Measurements from ENCODE around the gene HDAC4. TPM values are rescaled to one million over a fixed set of nuclear protein-coding genes. Genes with fewer than 3 reads are reported as not detected.

HDAC4 gene
- total and polyA plus RNA-seq, 2 of the 8 experiments (the other 6 are each of a cell fraction or from before 2014, with no cell fraction given): 15.4 to 31.5 TPM

DNA sequence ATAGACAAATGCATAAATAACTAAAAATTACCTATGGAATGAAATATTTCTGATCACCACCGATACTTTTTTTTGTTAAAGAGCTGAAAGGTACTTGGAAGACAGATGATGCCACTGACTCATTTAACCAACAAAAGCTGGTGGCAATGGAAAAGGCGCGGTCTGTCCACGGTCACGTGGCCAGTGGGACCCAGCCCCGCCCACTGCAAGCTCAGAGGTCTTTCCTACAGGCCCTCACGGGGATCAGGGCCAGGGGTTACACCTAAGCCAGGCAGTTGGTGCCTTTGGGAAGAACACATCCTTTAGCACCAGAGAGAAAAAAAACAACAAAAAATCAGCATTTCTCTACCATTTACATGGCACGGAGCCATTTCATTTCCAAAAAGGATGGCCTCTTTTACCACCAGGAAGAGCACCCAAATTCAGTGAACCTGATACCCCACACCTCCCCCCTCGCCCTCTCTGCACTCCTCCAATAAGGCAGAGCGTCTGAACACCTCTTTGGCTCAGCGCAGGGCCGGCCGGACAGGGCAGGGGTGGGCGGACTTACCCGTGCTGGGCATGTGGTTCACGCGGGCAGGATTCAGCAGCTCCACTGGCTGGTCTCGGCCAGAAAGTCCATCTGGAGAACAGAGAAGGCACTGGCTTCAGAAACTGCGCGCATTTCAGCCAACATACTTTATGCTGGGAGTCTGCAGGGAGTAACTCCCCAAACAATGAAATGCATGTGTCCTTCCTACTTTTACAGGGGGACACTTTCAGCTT, 164.6 kb downstream of the HDAC4 start:
- CTCF ChIA-PET (ENCODE audit: partially characterized antibody): interaction anchor here (0.7 to 1.2 kb wide), 4 partner anchors 40 to 785 kb away, joined by 3 to 4 read pairs (median 3); no protein-coding TSS in a partner anchor
- Histone ChIP-seq H3K4me3 (ENCODE audit: extremely low read depth in 1 of 4, insufficient read depth in 2 of 4, low read depth in 3 of 4, low read length in 4 of 4) (no peak overlapping the region), H3K56ac (replicated peaks; ENCODE audit: insufficient read length, low read depth, low read length) (no peak overlapping the region), H3K23ac (ENCODE audit: insufficient read length) (no peak overlapping the region), H3K4me2 (ENCODE audit: insufficient read depth in 1 of 2, low read depth in 2 of 2, low read length in 2 of 2) (no peak overlapping the region), H3K14ac (ENCODE audit: insufficient read length) (no peak overlapping the region), H3K4ac (replicated peaks; ENCODE audit: insufficient read length, low read depth, low read length) (no peak overlapping the region), H3K4me1 (replicated peaks in 1 of 4; ENCODE audit: control insufficient read depth in 3 of 4, insufficient read depth in 4 of 4, low read length in 3 of 4) (peaks cover 0 to 2% (median 0%) of the 10 kb centered on the region in 4 experiments; a peak in 1 of 7 replicates), H3K27me3 (replicated peaks in 1 of 4; ENCODE audit: control insufficient read depth in 3 of 4, extremely low read depth in 1 of 4, insufficient read depth in 3 of 4, low read length in 3 of 4) (no peaks in the 10 kb centered on the region), H3K23me2 (ENCODE audit: low read depth, low read length) (no peaks in the 10 kb centered on the region), H3K36me3 (ENCODE audit: control insufficient read depth in 2 of 4, insufficient read depth in 4 of 4, low read length in 3 of 4) (no peaks in the 10 kb centered on the region), H4K20me1 (replicated peaks in 1 of 2; ENCODE audit: control insufficient read depth in 1 of 2, insufficient read depth in 2 of 2, low read length in 2 of 2) (peaks cover 4 to 6% of the 10 kb centered on the region in 2 experiments), H3K18ac (ENCODE audit: extremely low read depth, low read length) (no peak overlapping the region), H3K79me2 (ENCODE audit: control insufficient read depth in 1 of 2, insufficient read depth in 2 of 2, low read length in 2 of 2) (peaks cover 2 to 52% of the 10 kb centered on the region in 2 experiments; a peak in 3 of 4 replicates), H4K8ac (ENCODE audit: extremely low read depth, insufficient read depth, low read length) (peak overlapping the region; percentile 43; the same call in 1 of the 2 replicates), H4K5ac (ENCODE audit: insufficient read length, low read depth, low read length) (no peak overlapping the region), H2AFZ (ENCODE audit: low read length) (no peak overlapping the region), H2BK12ac (ENCODE audit: low read depth, low read length) (no peak overlapping the region), H2BK5ac (ENCODE audit: low read depth, low read length) (no peak overlapping the region), H4K91ac (replicated peaks; ENCODE audit: insufficient read length, low read length) (no peak overlapping the region), H2BK20ac (ENCODE audit: low read length) (no peak overlapping the region), H3K79me1 (ENCODE audit: low read depth, low read length) (peaks cover 3% of the 10 kb centered on the region; the same call in 1 of the 2 replicates), H2BK120ac (replicated peaks; ENCODE audit: low read depth, low read length) (no peak overlapping the region), H3K27ac (ENCODE audit: low read depth, low read length) (no peak overlapping the region), H3K9ac (replicated peaks in 1 of 4; ENCODE audit: extremely low read depth in 1 of 4, low read depth in 3 of 4, low read length in 3 of 4) (no peak overlapping the region), H2AK5ac (ENCODE audit: low read depth, low read length) (no peak overlapping the region), H2BK15ac (ENCODE audit: low read length) (no peak overlapping the region), H3K9me3 (ENCODE audit: insufficient read depth in 2 of 2, low read depth in 1 of 2, low read length in 1 of 2) (no peaks in the 10 kb centered on the region)
- no peak for FAIRE-seq
- TF ChIP-seq GABPA (IDR thresholded peaks at IDR 0.05; ENCODE audit: borderline replicate concordance, insufficient read depth, low read length) (no peak), CHD2 (IDR thresholded peaks at IDR 0.05; ENCODE audit: low read length) (no peak), EGR1 (IDR thresholded peaks at IDR 0.05; ENCODE audit: borderline replicate concordance, low read depth, low read length) (no peak)
- TF ChIP-seq, protein P1, sequence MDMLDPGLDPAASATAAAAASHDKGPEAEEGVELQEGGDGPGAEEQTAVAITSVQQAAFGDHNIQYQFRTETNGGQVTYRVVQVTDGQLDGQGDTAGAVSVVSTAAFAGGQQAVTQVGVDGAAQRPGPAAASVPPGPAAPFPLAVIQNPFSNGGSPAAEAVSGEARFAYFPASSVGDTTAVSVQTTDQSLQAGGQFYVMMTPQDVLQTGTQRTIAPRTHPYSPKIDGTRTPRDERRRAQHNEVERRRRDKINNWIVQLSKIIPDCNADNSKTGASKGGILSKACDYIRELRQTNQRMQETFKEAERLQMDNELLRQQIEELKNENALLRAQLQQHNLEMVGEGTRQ (IDR thresholded peaks at IDR 0.05; ENCODE audit: low read length): no peak
- 91% methylated on average over 20 of the region's 20 CpGs; no CpG with 5 or more reads in 1 of the 2 experiments for WGBS, 2 experiments (ENCODE audit: extremely low coverage in 1 of 2, insufficient coverage in 1 of 2, insufficient read length in 1 of 2, insufficient replicate concordance in 2 of 2, low coverage in 1 of 2, low lambda C conversion rate in 2 of 2, missing lambda C conversion rate in 1 of 2)
- DNase-seq (ENCODE audit: low read depth in 1 of 2, low spot score in 2 of 2): no peak
- POLR2A ChIA-PET (ENCODE audit: partially characterized antibody): no interaction called here

All from H1 (cell line).